OCI-LY1 (cell line): ENCODE measurements around the gene DACH1.

Experiments
- H2AFZ ChIP-seq: fragments of 200-600 bp; sonication (generic), shearing (Covaris generic); 2 replicates; pipeline ENCODE4 v1.6.0; 2014; ENCODE audit warnings: antibody characterized with exemption, mild to moderate bottlenecking, low read length
- H3F3A ChIP-seq: fragments of 200-600 bp; sonication (generic), shearing (Covaris generic); 2 replicates; pipeline ENCODE4 v1.6.0; 2014; ENCODE audit warnings: mild to moderate bottlenecking, antibody characterized with exemption, low read length, moderate library complexity; ENCODE audit not compliant: insufficient read depth
- H3K27ac ChIP-seq: fragments of 200-600 bp; sonication (generic); 2 replicates; pipeline ENCODE4 v1.5.1; 2014; ENCODE audit warnings: low read length, mixed run types, mild to moderate bottlenecking, low read depth; ENCODE audit not compliant: poor library complexity, severe bottlenecking
- H3K27me3 ChIP-seq: fragments of 200-600 bp; sonication (generic); 2 replicates; pipeline ENCODE4 v1.6.0; 2014; ENCODE audit warnings: antibody characterized with exemption, mild to moderate bottlenecking, low read length, moderate library complexity; ENCODE audit not compliant: insufficient read depth
- H3K36me3 ChIP-seq: fragments of 200-600 bp; sonication (generic); 2 replicates; pipeline ENCODE4 v1.6.1; 2014; ENCODE audit warnings: mild to moderate bottlenecking, antibody characterized with exemption, low read length, moderate library complexity, mixed read lengths; ENCODE audit not compliant: insufficient read depth
- H3K4me1 ChIP-seq: fragments of 200-600 bp; sonication (generic); 2 replicates; pipeline ENCODE4 v1.5.1; 2014; ENCODE audit warnings: mild to moderate bottlenecking, low read length, moderate library complexity; ENCODE audit not compliant: insufficient read depth, severe bottlenecking
- H3K4me2 ChIP-seq: fragments of 200-600 bp; sonication (generic), shearing (Covaris generic); 2 replicates; pipeline ENCODE4 v1.6.1; 2014; ENCODE audit warnings: low read length
- H3K4me3 ChIP-seq: fragments of 200-600 bp; sonication (generic); 2 replicates; pipeline ENCODE4 v1.5.1; 2014; ENCODE audit warnings: low read length, low read depth, mild to moderate bottlenecking, mixed read lengths; ENCODE audit not compliant: poor library complexity, severe bottlenecking
- H3K79me2 ChIP-seq: fragments of 200-600 bp; shearing (Covaris generic); 2 replicates; pipeline ENCODE4 v1.6.1; 2016; ENCODE audit warnings: mixed run types, low read length, mixed read lengths; ENCODE audit not compliant: insufficient read depth
- H3K9ac ChIP-seq: fragments of 200-600 bp; sonication (generic), shearing (Covaris generic); 2 replicates; pipeline ENCODE4 v1.6.1; 2014; ENCODE audit warnings: mild to moderate bottlenecking, low read length, mixed read lengths
- H3K9me2 ChIP-seq: fragments of 200-600 bp; sonication (generic), shearing (Covaris generic); 2 replicates; pipeline ENCODE4 v1.6.1; 2014; ENCODE audit warnings: low read depth, mild to moderate bottlenecking, low read length, mixed read lengths
- H3K9me3 ChIP-seq: fragments of 200-600 bp; shearing (Covaris generic); 2 replicates; pipeline ENCODE4 v1.6.1; 2014; ENCODE audit warnings: low read length, mixed read lengths
- H4K20me1 ChIP-seq: fragments of 200-600 bp; sonication (generic), shearing (Covaris generic); 2 replicates; pipeline ENCODE4 v1.6.0; 2016; ENCODE audit warnings: mild to moderate bottlenecking, low read length; ENCODE audit not compliant: insufficient read depth
- EZH2 ChIP-seq: fragments of 200-600 bp; sonication (generic), shearing (Covaris generic); IDR thresholded peaks from 2 replicates; pipeline ENCODE4 v1.8.0; 2017; ENCODE audit warnings: borderline replicate concordance, mixed run types, mild to moderate bottlenecking, antibody characterized with exemption, low read length, moderate library complexity, mixed read lengths
- TF ChIP-seq, protein P1 (sequence below): fragments of 200-600 bp; sonication (generic), shearing (Covaris generic); IDR thresholded peaks from 2 replicates; pipeline ENCODE4 v1.5.1; 2017; ENCODE audit warnings: mild to moderate bottlenecking, antibody characterized with exemption, low read length, moderate library complexity, mixed read lengths

The DACH1 gene

DNA sequence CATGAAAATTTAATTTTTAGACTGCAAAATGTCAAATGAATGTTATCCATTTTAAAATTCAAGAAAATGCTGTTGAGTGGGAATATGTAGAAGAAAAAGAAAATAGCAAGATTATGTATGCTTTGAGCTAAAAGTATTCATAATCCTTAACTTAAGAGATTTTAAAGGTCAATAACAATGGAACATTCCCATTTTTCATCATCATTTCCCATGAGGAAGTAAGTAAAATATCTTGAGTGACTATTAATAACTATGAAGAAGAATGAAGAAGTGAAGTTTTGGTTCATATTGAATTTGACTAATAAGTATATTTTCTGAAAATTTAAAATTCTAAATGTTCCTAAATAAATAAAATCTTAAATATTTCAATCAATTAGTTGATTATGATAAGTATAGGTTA lies 273.4 kb downstream of the DACH1 start:
- Histone ChIP-seq H3K27ac (no peak overlapping the region), H2AFZ (no peak overlapping the region), H3K4me2 (no peak overlapping the region), H3K36me3 (no peaks in the 10 kb centered on the region), H3K27me3 (no peaks in the 10 kb centered on the region), H3K4me3 (no peak overlapping the region), H3F3A (no peaks in the 10 kb centered on the region), H3K9me2 (no peaks in the 10 kb centered on the region), H3K79me2 (no peaks in the 10 kb centered on the region), H4K20me1 (no peaks in the 10 kb centered on the region), H3K9me3 (no peaks in the 10 kb centered on the region), H3K9ac (no peak overlapping the region), H3K4me1 (no peaks in the 10 kb centered on the region)
- no peak for TF ChIP-seq EZH2
- TF ChIP-seq, protein P1, sequence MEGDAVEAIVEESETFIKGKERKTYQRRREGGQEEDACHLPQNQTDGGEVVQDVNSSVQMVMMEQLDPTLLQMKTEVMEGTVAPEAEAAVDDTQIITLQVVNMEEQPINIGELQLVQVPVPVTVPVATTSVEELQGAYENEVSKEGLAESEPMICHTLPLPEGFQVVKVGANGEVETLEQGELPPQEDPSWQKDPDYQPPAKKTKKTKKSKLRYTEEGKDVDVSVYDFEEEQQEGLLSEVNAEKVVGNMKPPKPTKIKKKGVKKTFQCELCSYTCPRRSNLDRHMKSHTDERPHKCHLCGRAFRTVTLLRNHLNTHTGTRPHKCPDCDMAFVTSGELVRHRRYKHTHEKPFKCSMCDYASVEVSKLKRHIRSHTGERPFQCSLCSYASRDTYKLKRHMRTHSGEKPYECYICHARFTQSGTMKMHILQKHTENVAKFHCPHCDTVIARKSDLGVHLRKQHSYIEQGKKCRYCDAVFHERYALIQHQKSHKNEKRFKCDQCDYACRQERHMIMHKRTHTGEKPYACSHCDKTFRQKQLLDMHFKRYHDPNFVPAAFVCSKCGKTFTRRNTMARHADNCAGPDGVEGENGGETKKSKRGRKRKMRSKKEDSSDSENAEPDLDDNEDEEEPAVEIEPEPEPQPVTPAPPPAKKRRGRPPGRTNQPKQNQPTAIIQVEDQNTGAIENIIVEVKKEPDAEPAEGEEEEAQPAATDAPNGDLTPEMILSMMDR: no peak

DNA sequence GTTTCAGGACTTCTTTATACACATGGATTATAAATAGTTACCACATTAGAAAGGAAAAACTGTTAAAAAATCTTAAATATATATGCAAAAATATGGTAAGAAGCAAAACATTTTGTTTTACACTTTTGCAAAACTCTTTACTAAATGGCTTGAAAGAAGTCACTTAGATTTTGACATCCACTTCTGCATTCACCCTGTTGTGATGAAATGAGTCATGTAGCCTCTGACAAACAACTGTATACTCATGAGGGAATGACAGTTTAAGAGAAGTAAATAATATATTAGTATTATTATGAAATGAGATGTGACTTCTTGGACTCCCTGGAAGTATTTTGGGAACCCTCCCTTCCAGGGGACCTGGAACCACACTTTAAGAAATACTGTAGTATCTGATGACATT lies 275.6 kb downstream of the DACH1 start:
- Histone ChIP-seq H3K27ac (no peak overlapping the region), H3K36me3 (no peaks in the 10 kb centered on the region), H4K20me1 (no peaks in the 10 kb centered on the region), H3K4me3 (no peak overlapping the region), H3K79me2 (no peaks in the 10 kb centered on the region), H2AFZ (no peak overlapping the region), H3K4me1 (no peaks in the 10 kb centered on the region), H3K9ac (no peak overlapping the region), H3F3A (no peaks in the 10 kb centered on the region), H3K9me2 (no peaks in the 10 kb centered on the region), H3K9me3 (no peaks in the 10 kb centered on the region), H3K27me3 (no peaks in the 10 kb centered on the region), H3K4me2 (no peak overlapping the region)
- no peak for TF ChIP-seq EZH2
- TF ChIP-seq, protein P1: no peak

DNA sequence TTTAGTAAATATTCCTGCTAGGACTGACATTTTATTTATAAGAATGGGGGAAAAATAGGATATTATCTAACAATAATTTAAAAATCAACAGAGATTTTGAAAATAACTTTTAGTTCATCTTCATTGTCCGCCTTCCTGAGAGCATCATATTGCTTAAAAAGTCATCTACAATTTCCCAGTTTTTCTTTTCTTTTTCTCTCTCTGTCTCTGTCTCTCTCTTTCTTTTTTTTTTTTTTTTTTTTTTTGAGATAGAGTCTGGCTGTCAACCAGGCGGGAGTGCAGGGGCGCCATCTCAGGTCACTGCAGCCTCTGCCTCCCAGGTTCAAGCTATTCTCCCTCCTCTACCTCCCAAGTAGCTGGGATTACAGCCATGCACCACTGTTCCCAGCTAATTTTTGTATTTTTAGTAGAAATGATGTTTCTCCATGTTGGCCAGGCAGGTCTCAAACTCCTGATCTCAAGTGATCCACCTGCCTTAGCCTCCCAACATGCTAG lies 276.3 kb downstream of the DACH1 start:
- Histone ChIP-seq H3K4me1 (no peaks in the 10 kb centered on the region), H3F3A (no peaks in the 10 kb centered on the region), H3K27me3 (no peaks in the 10 kb centered on the region), H4K20me1 (no peaks in the 10 kb centered on the region), H3K9ac (no peak overlapping the region), H3K4me3 (no peak overlapping the region), H3K27ac (no peak overlapping the region), H3K9me2 (no peaks in the 10 kb centered on the region), H2AFZ (no peak overlapping the region), H3K79me2 (no peaks in the 10 kb centered on the region), H3K9me3 (no peaks in the 10 kb centered on the region), H3K36me3 (no peaks in the 10 kb centered on the region), H3K4me2 (no peak overlapping the region)
- no peak for TF ChIP-seq EZH2
- TF ChIP-seq, protein P1: no peak
